Stimulated activated CD4-positive, alpha-beta T cell treated with anti-CD3 and anti-CD28 coated beads, Interleukin-15, amount 100 ng/mL, for 24 hours (primary cell): Measurements from ENCODE around the gene GSN.

Experiments used
- DNase-seq: peaks from one replicate; pipeline ENCODE4 v3.0.0-alpha.2; 2020

The GSN gene

GRCh38 chr9:121246821-121247561 lies 21.0 kb upstream of the GSN start:
- no peak for DNase-seq

- no peak for DNase-seq
Measured at GRCh38 chr9:121249563-121249962, 18.4 kb upstream of the GSN start.

DNA sequence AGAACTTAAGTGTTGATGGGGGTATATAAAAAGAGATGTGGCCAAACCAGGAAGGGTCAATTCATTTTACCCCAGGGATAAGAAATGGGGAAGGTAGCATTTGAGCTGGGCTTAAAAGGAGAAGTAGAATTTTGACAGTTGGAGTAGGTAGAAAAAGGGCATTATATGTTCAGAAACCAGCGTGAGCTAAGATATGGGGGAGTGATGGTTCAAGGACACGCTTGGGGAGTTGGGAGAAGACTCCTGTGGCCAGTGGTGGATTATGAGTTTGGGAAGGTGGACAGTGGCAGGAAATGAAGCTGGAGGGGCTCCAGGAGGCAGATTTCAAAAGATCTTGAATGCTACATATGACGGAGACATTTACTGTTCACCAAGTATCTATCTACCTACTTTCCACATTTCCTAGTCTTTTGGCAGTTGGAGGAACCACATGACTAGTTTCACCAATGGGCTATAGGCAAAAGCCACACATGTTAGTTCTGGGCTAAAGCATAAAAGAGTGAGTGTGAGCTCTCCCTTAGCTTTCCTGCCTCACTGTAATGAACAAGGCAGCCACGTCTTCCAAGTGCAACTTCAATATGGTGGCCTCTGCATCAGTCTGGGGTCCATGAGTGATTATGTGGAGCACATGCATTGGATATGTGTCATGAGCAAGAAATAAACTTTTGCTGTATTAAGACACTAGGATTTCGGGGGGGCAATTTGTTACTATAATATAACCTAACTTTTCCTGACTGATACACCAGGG lies 15.7 kb upstream of the GSN start:
- no peak for DNase-seq

- no peak for DNase-seq
Measured at GRCh38 chr9:121253162-121253561, 14.8 kb upstream of the GSN start.

DNA sequence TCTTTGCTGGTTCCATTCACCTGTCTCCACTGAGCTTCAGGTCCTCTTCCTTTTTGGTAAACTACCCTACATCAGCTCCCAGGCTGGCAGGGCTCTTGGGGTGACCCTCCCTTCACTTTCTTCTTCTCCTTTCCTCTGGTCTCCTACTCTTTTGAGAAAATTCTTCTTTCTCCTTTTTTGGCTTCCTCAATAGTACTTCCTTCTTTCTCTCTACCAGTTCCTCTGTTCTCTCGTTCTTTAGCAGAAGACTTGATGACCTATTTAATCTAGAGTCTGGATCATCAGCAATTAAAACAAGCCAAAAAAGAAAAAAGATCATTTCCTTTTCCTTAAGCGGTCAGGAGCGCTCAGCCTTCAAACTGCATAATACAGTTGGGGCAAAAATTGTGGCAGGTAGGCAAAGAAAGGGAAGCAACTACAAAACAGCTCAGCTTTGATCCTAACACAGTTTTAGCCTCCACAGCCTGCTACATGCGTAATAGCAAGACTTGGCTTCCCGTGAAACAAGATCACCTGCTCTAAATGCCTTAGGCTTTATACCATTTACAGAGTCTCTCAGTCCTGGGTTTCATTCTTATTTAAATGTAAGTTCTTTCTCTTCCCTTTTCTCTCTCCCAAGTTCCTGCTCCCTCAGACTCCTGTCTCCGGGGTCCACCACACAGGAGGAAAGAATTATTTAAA lies 14.0 kb upstream of the GSN start:
- DNase-seq = no peak

- no peak for DNase-seq
Measured at GRCh38 chr9:121259498-121259897, 8.5 kb upstream of the GSN start.

DNA sequence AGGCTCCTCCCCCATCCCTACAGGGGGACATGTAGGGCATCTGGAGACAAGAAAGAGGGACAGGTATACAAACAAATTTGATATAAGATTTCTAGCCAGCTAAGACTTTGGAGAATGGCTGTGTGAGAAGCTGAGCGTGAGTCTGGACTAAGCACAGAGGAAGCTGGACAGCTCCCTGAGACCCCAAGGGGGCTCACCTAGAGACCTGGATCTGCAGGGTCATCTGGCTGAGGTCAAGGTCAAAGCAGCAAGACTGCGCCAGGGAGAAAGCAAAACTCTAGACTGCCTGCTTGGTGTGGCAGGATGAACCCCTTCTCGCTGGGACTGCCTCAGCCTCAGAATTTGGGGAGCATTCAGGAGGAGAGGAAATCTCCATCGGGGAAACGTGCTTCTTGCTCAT lies 8.0 kb upstream of the GSN start:
- no peak for DNase-seq

GRCh38 chr9:121260457-121261106 lies 7.4 kb upstream of the GSN start:
- DNase-seq = no peak

- DNase-seq = no peak
Measured at GRCh38 chr9:121261107-121261460, 6.9 kb upstream of the GSN start.

- no peak for DNase-seq
Measured at GRCh38 chr9:121261755-121262154, 6.2 kb upstream of the GSN start.

GRCh38 chr9:121262423-121262822 lies 5.5 kb upstream of the GSN start:
- no peak for DNase-seq

DNA sequence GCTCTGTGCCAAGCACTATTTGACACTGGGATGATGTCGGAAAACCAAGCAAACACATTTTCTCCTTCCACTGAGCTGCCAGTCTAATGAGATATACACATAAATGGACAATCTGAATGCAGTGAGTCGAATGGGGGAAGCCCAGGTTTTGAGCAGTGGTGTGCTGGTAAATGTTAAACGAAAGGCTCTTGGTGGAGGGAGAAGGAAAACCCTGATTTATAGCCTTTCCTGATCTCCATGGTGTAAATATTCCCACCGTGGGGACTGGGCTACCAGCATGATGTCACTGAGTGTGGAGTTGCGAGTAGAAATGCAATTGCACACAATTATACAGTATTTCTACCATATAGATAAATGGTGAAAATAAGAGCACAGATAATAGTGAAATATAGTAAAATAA lies 5.0 kb upstream of the GSN start:
- DNase-seq = no peak

DNA sequence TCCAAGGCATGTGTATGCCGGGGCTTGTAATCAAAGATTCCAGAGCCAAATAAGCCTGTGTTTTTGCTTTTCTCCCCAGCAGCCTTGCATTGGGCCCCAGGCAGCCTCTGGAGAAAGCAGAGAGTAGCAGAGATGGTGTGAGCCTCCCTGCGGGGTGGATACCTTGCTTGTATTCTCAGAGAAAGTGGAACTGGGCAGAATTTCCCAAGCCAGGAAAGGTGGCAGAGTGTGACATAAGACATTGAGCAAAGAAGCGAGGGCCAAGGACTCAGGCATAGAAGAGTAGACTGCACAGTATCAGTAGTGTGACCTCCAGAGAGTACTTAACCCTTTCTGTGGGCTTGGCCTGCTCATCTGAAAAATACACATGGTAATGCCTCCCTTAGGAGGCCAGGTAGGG lies 1.6 kb upstream of the GSN start:
- no peak for DNase-seq

DNA sequence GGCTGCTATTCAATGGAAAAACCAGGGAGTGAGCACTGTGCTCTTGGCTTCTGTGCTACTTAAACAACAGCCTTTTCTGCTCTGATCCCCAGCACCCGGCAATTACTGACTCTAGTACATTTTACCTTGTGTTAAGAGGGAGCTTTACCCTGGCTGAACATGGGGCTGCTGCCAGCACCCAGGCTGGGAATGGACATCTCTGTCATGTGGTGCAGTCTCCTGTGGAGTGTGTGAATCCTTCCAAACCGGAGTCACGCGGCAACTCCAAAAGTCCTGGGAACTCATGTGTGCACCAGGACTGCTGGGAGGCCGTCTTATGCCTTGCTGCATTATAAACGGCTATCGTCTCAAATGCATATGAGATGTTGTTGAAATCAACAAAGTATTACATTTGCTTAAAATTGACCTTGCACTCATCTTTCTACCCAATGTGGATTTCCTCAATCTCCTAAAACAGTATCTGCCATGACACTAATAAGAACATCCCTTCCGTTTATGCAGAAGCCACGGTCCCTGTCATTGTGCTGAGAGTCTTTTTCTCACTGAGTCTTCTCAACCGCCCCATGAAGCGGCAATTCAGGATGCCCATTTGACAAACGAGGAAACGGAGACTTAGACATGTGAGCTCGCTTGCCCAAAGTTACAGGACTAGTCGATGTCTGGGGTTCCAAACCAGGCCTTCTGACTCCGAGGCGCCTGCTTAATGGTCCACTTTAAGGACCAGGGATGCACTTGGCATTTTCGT lies 884 bp upstream of the GSN start:
- no peak for DNase-seq

DNA sequence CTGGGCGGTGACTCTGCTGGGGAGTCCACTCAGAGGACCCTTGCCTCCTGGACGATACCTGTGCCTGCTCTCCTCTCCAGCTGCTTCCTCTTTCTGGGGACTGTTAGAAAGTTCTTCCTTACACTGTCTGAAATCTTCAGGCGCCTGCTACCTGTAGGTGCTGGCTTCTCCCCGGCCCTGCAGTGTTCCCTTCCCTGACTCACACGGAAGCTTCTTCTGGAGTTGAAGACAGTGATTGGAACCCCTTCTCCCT lies 562 bp downstream of the GSN start:
- no peak for DNase-seq

GRCh38 chr9:121268851-121269641 lies 1.1 kb downstream of the GSN start:
- DNase-seq = no peak

DNA sequence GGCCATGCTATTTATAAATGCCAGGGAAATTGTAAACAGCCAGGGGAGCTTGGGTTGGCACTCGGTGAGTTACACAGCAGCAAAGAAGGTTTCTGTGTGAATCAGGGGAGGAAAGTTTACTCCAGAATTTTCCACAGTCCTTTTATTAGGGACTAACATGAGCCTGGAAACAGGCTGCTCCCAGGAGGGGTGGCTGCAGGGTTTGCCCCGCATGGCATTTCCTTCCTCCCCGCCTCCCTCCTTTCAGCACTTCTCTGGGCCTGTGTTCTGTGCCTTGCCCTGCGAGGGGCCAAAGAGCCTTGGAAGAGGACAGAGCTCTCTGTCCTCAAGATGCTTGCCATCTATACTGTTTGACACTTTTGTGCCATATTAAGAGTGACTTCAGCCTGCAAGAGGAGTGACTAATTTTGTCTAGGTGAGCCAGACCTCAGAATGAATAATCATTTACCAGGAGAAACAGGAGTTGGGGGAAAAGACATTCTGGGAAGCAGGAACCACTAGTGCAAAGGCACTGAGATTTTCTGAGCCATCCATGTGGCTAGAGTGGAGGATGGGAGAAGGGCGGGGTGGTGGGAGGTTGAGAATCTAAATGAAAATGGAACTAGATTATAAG lies 1.8 kb downstream of the GSN start:
- no peak for DNase-seq

DNA sequence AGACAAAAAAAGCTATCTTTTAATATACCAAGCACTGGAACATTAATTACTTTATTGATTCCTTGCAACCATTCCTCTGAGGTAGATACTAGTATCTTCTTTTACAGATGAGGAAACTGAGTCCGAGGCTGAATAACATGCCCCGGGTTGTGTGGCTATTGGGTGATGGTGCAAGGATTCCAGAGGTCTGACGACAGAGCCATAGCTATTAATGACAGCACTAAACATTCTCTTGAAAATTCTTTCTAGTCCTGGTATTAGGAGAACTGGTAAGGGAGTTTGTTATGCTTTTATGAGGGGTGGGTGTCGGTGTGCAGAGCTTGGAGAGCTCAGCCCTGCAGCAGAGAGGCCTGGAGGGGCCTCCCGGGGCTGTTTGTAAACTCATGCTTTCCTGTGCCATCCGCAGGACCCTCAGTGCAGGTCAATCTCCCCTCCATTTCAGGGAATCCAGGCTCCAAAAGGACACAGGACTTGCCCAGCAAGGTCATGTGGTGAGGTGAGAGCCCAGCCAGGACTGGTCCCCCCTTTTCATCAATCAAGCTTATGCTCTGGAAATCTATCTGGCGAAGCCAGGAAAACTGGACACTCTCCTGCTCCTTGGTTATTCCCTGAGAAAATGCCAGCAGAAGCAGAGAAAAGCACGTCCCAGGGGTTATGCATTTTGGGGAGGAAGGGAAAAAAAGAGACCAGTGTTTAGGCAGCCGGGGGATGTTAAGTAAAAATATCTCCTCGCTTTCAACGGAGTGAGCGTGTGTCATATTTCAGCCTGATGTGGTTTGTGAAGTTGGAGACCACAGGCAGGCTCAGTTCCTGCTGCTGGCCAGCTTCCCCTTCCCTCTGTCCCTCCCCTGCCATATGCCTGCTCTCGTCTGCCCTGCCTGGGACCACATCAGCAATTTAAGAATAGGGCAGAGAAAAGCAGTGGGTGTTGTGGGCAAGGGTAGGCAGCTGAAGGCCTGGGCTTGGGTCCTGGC lies 3.7 kb downstream of the GSN start:
- DNase-seq = no peak

DNA sequence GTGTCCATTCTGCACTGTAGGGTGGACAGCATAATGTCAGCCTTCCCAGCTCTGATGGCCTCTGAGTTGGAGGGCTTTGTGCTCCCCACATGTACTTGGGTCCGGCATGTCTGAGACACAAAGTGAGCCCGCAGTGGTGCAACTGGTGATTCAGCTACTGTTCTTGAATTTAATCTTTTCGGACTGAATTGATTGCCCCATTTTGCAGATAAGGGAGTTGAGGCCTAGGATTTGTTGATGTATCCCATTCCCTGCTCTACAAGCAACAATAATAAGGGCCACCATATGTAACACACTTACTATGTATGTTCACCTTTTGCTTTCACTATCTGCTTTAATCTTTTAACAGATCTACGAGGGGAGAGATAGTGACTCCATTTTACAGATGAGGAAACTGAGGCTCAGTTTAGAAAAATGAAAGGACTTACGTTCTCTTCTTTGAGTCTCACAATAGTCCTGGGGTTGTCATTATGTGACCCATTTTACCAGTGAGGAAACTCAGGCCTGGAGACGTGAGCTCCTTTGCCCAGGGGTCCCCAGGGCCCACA lies 4.5 kb downstream of the GSN start:
- DNase-seq = no peak

DNA sequence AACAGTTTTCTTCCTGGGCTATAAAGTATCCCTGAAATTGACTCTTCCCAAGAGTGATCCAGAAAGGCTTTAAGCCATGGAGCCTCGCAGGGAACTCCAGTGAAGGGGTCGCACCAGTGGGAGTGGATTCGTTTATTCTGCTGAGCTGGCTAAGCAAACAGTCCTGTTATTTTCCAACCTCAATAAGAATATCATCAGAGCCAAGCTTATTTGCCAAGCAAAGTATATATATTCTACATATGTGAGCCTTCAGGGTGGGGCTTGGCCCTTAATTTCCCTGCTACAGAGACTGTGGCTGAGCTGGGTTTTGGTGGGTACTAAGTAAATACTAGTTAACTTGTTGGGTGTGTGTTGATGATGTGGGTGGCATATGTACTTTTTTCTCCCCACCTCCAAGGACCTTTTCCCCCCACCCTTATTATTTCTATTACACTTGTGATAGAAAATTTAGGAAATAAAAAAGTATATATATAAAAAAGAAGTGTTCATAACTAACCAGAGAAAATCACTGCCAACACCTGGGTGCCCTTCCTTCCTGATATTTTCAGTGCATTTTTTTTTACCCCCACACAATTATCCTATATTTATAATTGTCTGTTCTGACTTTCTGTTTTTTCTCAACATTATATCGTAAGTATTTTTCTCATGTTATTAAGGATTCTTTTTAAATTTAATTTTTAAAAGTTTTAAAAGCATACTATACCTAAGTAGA lies 5.3 kb downstream of the GSN start:
- DNase-seq = no peak
